GM21717 (cell line): ENCODE results near the gene SFRP5.

Experiments used
- ATAC-seq: cut with Tn5 transposase; IDR thresholded peaks from one replicate; pipeline ENCODE4 v1.9.1; 2021; ENCODE audit warnings: mild to moderate bottlenecking, moderate library complexity; ENCODE audit not compliant: unreplicated experiment

SFRP5 gene

GRCh38 chr10:97788552-97789442, 17.0 kb upstream of the SFRP5 start:
- no peak for ATAC-seq

- ATAC-seq = no peak
Measured at GRCh38 chr10:97785731-97786130, 13.9 kb upstream of the SFRP5 start.

- ATAC-seq = no peak
Measured at GRCh38 chr10:97785231-97785630, 13.4 kb upstream of the SFRP5 start.

GRCh38 chr10:97784200-97784810, 12.5 kb upstream of the SFRP5 start:
- ATAC-seq = no peak

GRCh38 chr10:97782455-97783228, 10.8 kb upstream of the SFRP5 start:
- ATAC-seq = no peak

- no peak for ATAC-seq
Measured at GRCh38 chr10:97781618-97782331, 10.0 kb upstream of the SFRP5 start.

- ATAC-seq = no peak
Measured at GRCh38 chr10:97780841-97781617, 9.2 kb upstream of the SFRP5 start.

GRCh38 chr10:97779975-97780374, 8.2 kb upstream of the SFRP5 start:
- ATAC-seq = no peak

GRCh38 chr10:97779492-97779891, 7.7 kb upstream of the SFRP5 start:
- ATAC-seq = no peak

- ATAC-seq = no peak
Measured at GRCh38 chr10:97778452-97779302, 6.9 kb upstream of the SFRP5 start.

- no peak for ATAC-seq
Measured at GRCh38 chr10:97777143-97777542, 5.3 kb upstream of the SFRP5 start.

GRCh38 chr10:97774811-97775294, 3.1 kb upstream of the SFRP5 start:
- no peak for ATAC-seq

GRCh38 chr10:97773096-97773495, 1.3 kb upstream of the SFRP5 start:
- ATAC-seq = no peak

- no peak for ATAC-seq
Measured at GRCh38 chr10:97771055-97771891, 526 bp downstream of the SFRP5 start.

GRCh38 chr10:97770255-97770654, 1.5 kb downstream of the SFRP5 start:
- ATAC-seq = no peak

- ATAC-seq = no peak
Measured at GRCh38 chr10:97768322-97769315, 3.2 kb downstream of the SFRP5 start.
